ENCODE data around the gene RPL26.
"Not testable (repeated sequence)": the region's sequence is repeated elsewhere in the genome, so short reads cannot be mapped to it uniquely, and the experiment has no call there.

RPL26 gene

GRCh38 chr17:8366231-8366630, 16.8 kb downstream of the RPL26 start:
- DNase-seq (ENCODE audit: low spot score), result no peak

- no peak for DNase-seq (ENCODE audit: low spot score)
Measured at GRCh38 chr17:8365143-8365542, 17.9 kb downstream of the RPL26 start.

GRCh38 chr17:8362651-8363332, 20.2 kb downstream of the RPL26 start:
- DNase-seq (ENCODE audit: low spot score), result no peak

- no peak for DNase-seq (ENCODE audit: low spot score)
Measured at GRCh38 chr17:8360751-8361150, 22.2 kb downstream of the RPL26 start.

GRCh38 chr17:8360260-8360659, 22.7 kb downstream of the RPL26 start:
- no peak for DNase-seq (ENCODE audit: low spot score)

GRCh38 chr17:8359769-8360168, 23.2 kb downstream of the RPL26 start:
- no peak for DNase-seq (ENCODE audit: low spot score)

- no peak for DNase-seq (ENCODE audit: low spot score)
Measured at GRCh38 chr17:8357910-8358309, 25.1 kb downstream of the RPL26 start.

GRCh38 chr17:8354236-8354635, 28.8 kb downstream of the RPL26 start:
- no peak for DNase-seq (ENCODE audit: low spot score)

GRCh38 chr17:8353736-8354135, 29.3 kb downstream of the RPL26 start:
- no peak for DNase-seq (ENCODE audit: low spot score)

- no peak for DNase-seq (ENCODE audit: low spot score)
Measured at GRCh38 chr17:8350339-8350738, 32.7 kb downstream of the RPL26 start.

GRCh38 chr17:8347001-8347400, 36.0 kb downstream of the RPL26 start:
- not testable (repeated sequence) for DNase-seq (ENCODE audit: low spot score)

GRCh38 chr17:8345951-8346665, 36.9 kb downstream of the RPL26 start:
- no peak for DNase-seq (ENCODE audit: low spot score)

GRCh38 chr17:8345052-8345690, 37.8 kb downstream of the RPL26 start:
- DNase-seq (ENCODE audit: low spot score), result no peak

GRCh38 chr17:8341456-8341855, 41.5 kb downstream of the RPL26 start:
- no peak for DNase-seq (ENCODE audit: low spot score)

- DNase-seq (ENCODE audit: low spot score), result no peak
Measured at GRCh38 chr17:8339540-8339939, 43.5 kb downstream of the RPL26 start, which contains the start of gene ODF4. ODF4 (plus strand) TSS chr17:8339840; CDS start chr17:8340052, 212 bp downstream.

- no peak for DNase-seq (ENCODE audit: low spot score)
Measured at GRCh38 chr17:8338753-8339140, 44.2 kb downstream of the RPL26 start.

- DNase-seq (ENCODE audit: low spot score), result no peak
Measured at GRCh38 chr17:8337802-8338752, 44.9 kb downstream of the RPL26 start.

- no peak for DNase-seq (ENCODE audit: low spot score)
Measured at GRCh38 chr17:8333281-8333680, 49.7 kb downstream of the RPL26 start.

- DNase-seq (ENCODE audit: low spot score), result no peak
Measured at GRCh38 chr17:8332688-8333087, 50.3 kb downstream of the RPL26 start.

- no peak for DNase-seq (ENCODE audit: low spot score)
Measured at GRCh38 chr17:8332128-8332527, 50.9 kb downstream of the RPL26 start.
